ENCODE measurements around the gene MYLIP.

DNA sequence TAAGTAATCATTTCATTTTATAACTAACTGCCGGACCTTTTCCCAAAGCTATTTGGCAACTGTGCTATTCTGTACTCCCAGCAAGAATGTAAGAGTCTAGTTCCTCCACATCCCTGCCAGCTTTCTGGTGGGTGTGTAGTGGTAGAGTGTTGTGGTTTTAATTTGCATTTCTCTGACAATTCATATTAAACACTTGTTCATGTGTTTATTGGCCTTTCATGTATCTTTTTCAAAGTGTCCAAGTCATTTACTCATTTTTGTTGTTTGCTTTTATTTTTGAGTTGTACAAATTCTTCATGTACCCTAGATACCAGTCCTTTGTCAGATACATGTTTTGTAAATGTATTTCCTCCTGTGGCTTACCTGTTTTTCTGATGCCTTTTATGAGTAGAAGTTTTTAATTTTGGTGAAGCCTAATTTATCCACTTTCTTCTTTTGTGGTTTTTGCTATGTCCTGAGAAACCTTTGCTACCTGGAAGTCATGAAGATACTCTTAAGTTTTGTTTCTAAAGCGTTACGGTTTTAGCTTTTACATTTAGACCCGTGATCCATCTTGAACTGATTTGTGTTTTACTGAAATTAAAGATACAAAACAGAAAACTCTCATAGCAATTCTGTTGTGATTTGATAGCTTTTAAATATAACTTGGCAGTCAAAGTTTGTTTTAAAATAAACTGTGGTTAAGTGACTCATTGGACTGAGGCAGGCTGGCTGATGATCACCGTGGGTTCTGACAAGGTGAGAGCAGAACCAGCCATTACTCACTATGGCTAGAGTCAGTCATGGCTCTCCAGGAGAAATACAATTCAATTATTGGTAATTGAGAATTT, 8.0 kb downstream of the MYLIP start:
- TF ChIP-seq, protein P1, sequence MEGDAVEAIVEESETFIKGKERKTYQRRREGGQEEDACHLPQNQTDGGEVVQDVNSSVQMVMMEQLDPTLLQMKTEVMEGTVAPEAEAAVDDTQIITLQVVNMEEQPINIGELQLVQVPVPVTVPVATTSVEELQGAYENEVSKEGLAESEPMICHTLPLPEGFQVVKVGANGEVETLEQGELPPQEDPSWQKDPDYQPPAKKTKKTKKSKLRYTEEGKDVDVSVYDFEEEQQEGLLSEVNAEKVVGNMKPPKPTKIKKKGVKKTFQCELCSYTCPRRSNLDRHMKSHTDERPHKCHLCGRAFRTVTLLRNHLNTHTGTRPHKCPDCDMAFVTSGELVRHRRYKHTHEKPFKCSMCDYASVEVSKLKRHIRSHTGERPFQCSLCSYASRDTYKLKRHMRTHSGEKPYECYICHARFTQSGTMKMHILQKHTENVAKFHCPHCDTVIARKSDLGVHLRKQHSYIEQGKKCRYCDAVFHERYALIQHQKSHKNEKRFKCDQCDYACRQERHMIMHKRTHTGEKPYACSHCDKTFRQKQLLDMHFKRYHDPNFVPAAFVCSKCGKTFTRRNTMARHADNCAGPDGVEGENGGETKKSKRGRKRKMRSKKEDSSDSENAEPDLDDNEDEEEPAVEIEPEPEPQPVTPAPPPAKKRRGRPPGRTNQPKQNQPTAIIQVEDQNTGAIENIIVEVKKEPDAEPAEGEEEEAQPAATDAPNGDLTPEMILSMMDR (conservative IDR thresholded peaks at IDR 0.05 in 1 of 2, IDR thresholded peaks at IDR 0.05 in 1 of 2; ENCODE audit: low read depth in 1 of 2, low read length in 2 of 2), result no peak
- TF ChIP-seq EZH2 (IDR thresholded peaks at IDR 0.05; ENCODE audit: low read length, missing control alignments), result no peak

All from fibroblast of lung (primary cell).